GM19043 (cell line): ENCODE data around the gene DSCAML1.

Experiments used
- ATAC-seq: cut with Tn5 transposase; IDR thresholded peaks from one replicate; pipeline ENCODE4 v1.9.1; 2021; ENCODE audit warnings: low read depth; ENCODE audit not compliant: unreplicated experiment

DSCAML1 gene

GRCh38 chr11:117594721-117595120, 202.3 kb downstream of the DSCAML1 start:
- no peak for ATAC-seq

DNA sequence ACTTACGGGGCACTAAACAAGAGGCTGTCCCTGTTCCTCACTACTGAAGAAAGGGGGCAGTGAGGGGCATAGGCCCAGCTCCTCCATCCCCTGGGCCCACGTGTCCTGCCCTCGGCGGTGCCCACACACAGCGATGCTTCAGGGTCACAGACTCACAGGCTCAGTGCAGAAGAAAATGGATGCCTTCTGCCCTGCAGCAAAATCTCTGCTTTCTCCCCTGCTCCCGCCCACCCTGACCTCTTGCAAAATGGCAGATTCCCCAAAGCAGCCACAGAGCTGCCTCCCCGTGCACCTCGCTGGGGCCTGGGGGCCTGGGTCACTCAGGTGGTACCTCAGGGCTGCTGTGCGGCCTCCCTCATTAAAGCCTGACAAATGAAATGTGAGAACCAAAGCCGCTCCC, 204.0 kb downstream of the DSCAML1 start:
- ATAC-seq, result no peak

GRCh38 chr11:117591316-117592039, 205.5 kb downstream of the DSCAML1 start:
- no peak for ATAC-seq

DNA sequence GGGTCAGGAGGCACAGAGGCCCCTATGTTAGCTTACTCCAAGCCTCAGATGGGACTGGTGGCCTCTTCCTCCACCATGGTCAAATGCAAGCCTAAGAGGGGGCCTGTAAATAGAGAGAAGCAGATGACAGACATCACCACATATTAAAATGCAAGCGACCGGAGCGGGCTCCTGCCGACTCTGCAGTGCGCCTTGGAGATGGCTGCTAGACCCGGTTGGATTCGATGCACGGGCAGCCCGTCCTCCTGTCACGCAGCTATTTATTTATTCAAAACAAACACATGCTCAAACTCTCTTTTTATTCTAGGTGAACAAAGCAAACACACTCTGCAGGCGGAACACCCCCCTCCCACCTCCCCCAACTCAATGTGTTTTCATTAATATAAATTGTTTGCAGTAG, 208.0 kb downstream of the DSCAML1 start:
- ATAC-seq, result no peak

DNA sequence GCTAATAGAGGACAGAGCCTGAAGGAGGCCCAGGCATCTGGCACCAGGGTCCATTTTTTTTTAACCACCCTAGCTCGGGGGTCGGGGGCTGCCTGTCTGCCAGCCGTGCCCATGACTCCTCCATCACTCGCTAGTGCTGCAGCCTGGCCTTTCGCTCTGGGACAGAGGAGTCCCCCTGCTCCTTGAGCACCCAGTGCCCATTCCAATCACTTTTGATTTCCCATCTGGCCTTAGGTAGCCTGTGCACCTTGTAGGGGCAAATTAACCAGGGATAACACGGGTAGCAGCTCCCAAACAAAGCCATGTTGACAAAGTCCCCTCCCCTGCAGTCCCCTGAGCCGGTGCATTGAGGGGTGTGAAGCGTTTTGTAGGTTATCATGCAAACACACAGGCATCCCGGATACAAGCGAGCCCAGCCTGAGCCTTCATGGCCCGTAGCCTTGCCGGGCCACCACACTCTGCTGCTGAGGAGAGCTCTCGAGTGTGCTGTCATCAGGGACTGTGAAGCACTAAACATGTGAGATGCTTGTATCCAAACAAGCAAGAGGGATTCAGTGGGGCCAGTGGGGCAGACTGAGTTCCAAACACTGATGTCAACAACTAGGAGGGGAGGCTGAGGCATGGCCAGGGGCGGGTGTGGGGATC, 208.7 kb downstream of the DSCAML1 start:
- ATAC-seq, result no peak

DNA sequence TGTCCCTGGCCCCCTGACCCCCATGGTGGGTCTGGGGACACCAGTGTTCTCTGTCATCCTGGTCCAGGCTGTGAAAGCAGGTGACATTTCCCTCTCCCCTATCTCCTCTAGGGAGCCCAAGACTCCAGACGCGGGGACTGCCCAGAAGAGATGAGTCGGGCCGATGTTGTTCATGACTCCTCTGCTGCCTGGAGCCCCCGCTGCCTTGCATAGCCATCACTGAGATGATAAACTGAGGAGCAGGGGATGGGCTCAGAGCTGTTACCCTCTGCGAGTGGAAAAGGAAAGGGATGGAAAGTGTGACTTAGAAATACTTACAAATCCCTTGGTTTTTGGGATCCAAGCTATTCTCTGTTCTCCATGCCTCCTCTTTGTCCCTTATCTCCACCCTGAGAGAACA, 209.6 kb downstream of the DSCAML1 start:
- ATAC-seq, result no peak

GRCh38 chr11:117586392-117586791, 210.6 kb downstream of the DSCAML1 start:
- no peak for ATAC-seq

- ATAC-seq, result no peak
Observed at GRCh38 chr11:117585631-117586030, 211.4 kb downstream of the DSCAML1 start.

DNA sequence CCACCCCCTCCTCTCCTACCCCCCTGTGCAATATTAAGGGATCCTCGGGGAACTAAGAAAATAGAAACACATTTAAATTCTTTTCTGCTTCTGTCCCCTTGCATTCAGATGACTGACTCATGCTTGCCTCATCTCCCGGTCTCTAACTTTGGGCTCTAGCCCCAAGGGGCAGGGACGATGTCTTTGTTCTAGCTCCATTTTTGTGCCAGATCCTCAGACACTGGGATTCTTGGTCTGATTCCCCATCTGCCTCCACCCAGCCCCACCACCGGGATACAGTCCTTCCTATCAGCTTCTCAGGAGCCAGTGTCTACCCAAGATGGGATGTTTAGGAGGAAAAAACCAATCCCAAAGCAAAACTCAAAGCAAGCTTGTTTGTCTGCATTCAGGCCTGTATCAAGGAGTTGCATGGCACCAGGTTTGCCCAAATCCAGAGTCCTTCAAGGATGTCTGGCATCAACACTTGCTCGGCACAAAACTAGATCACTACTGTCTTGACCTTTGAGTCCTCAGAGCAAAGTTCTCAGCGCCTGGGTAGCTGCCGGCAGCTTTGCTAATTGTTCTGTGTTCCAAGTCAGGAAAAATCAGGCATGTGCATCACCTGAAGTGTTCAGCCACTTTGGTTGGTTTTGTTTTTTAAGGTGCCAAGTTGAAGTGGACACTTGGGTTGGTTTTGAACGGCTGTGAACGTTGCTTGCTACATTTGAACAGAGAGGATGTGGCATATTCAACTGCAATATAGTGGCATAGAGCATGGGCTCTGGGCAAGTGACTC, 212.8 kb downstream of the DSCAML1 start:
- ATAC-seq, result no peak

- no peak for ATAC-seq
Observed at GRCh38 chr11:117583063-117583801, 213.8 kb downstream of the DSCAML1 start.

DNA sequence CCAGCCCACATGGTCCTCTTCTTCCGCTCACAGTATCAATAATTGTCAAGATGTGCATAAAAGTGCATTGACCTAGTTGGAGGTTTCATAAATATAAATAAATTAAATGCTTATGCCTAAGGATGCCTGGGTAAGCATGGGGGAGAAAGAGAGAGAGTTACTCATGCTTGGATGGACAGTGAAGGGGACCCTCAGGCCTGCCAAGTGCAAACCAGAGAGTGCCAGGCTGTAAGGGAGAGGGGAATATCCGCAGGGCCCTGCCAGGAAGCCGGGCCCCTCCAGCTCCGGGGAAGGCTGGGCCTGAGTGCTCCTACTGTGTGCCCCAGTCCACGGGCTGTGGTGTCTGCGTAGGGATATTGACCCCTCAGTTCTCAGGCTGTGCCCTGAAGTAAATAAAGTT, 214.6 kb downstream of the DSCAML1 start:
- ATAC-seq, result no peak

DNA sequence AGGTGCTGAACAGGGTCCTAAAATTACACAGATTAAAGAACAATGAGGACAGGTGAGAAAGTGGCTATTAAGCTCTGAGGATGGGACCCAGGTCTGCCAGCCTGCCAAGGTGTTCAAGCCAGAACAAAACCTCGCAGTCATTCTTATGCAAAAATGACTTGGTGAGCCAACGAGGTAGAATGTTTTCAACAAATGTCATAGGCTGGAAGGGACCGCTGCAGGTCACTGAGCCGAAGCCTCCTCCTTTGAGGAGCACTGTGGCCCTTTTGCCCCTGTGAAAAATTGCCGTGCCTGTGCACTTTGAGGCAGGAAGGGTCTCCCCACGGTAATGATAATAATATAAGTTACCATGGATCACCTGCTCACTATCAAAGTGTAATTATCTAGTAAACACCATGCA, 216.2 kb downstream of the DSCAML1 start:
- ATAC-seq, result no peak

DNA sequence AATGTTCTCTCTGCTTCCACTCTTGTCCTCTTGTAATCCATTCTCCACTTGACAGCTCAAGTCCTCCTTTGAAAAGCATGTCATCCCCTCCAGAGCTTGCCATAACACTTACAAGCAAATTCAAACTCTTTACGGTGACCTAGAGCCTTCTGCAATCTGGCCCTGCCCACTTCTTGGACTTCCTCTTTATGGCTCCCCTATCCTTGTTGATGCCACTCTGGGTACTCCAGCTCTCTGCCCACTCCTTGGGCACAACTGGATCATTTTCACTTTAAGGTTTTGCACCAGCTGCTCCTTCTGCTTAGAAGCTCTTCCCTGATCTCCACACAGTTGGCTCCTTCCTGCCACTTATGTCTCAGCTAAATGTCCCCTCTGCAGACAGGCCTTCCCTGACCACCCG, 217.9 kb downstream of the DSCAML1 start:
- ATAC-seq, result no peak

DNA sequence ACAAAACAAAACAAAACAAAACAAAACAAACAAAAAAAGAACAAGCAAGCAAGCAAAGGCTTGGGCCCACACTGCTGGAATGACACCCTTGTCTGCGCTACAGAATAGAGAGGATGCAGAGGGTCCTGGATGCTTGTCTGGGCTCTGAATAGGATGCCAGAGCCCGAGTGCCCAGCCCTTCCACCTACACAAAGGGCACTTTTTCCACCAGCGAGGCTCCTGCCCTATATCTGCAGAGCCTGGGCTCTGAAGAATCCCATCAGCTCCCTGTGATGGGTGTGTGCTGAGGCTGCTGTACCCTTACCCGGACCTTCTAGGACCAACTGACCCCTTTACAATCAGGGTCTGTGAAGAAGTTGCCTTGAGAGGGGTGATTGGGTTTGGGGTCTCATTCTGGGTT, 221.2 kb downstream of the DSCAML1 start:
- ATAC-seq, result no peak

DNA sequence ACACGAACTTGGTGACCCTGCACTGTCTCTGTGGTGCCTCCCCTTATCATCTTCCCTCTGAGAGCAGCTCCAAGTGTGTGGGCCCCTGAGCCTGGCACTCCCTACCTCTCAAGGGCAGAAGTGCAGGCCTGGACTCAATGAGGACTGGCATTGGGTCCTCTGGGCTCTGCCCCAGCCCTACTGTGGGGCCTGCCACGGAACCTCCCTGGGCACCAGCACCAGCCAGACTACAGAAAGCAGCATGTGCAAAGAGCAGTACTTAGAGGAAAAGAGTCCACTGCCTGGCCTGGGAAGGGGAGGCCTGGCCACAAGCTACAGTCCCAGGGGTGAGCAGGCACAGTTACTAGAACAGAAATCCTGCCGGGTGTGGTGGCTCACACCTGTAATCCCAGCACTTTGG, 222.5 kb downstream of the DSCAML1 start:
- no peak for ATAC-seq

DNA sequence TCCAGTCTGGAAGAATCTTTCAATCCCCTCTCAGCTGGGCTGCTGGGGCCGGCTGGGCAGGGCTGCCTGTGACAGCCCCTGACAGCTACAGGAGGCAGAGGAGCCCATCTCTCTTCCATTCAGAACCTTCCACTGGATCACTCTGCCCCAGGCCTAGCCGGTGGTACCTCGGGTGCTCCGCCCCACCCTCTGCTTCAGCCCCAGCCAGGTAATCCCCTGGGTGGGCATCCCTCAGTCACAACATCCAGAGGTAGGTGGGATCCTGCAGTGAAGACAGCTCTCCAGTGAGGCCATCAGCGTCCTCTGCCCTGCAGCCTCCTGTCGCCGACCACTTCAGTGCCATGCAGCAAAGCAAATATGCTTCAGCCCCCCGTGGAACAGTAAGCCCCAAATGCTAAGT, 223.7 kb downstream of the DSCAML1 start:
- no peak for ATAC-seq

DNA sequence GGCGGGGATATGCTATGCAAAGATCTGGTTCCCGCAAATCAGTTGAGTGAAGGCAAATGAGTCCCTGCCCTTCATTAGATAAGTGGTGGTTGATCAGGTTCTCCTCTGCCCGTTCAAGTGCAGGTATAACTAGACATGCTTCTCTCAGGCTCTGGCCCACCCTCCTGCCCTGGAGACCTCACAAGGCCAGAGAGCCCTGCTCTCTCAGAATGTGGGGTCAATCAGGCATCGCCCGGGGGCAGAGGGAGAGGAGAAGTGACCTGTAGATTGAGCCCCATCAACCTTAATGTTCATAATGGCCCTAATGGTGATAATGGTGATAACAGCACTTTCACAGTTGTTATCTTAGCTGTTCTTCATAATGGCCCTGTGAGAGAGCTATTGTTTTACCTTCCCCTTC, 224.3 kb downstream of the DSCAML1 start:
- ATAC-seq, result no peak

- ATAC-seq, result no peak
Observed at GRCh38 chr11:117572129-117572528, 224.9 kb downstream of the DSCAML1 start.

GRCh38 chr11:117570701-117571100, 226.3 kb downstream of the DSCAML1 start:
- ATAC-seq, result no peak

GRCh38 chr11:117569911-117570310, 227.1 kb downstream of the DSCAML1 start:
- ATAC-seq, result no peak

DNA sequence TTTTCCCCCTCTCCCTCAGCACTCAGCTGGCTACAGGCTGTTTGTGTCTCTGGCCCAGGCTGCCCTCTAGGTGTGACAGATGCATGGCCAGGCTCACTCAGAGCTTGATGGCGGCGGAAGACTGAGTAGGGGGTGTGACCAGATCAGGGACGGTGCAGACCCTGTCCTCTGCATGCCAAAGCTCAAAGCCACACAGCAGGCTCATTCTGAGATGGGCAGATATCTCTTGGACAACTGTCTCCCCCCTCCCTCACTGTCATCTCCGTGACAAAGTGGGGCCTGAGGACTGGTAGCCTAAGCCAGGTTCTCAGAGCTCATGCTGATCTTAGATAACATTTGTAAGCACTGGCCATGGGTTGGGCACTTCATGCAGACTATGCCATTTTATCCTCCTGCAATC, 231.3 kb downstream of the DSCAML1 start:
- no peak for ATAC-seq
